Sigmoid colon (tissue), 7 donors: ENCODE results near the gene BCAS4. TPM values are rescaled to one million over a fixed set of nuclear protein-coding genes. Genes with fewer than 3 reads are reported as not detected.

Experiments used
- DNase-seq: peaks from one replicate; pipeline ENCODE4 v3.0.0-alpha.2; 2019
- H3K27ac ChIP-seq, 4 donors: fragments of 200-600 bp; sonication (generic); one replicate each; pipeline ENCODE4 v1.5.1; 2016 to 2019; ENCODE audit warnings: mild to moderate bottlenecking in 1 of 4
- H3K27me3 ChIP-seq, 3 donors: fragments of 200-600 bp; sonication (generic); one replicate each; pipeline ENCODE4 v1.5.1; 2019; ENCODE audit warnings: mild to moderate bottlenecking in 1 of 3
- H3K36me3 ChIP-seq, 4 donors: fragments of 200-600 bp; sonication (generic); one replicate each; pipeline ENCODE4 v1.5.1; 2016 to 2019
- H3K4me1 ChIP-seq, 4 donors: fragments of 200-600 bp; sonication (generic); one replicate each; pipeline ENCODE4 v1.5.1; 2017 to 2019
- H3K4me3 ChIP-seq, 4 donors: fragments of 200-600 bp; sonication (generic); one replicate each; pipeline ENCODE4 v1.5.1; 2017 to 2019; ENCODE audit warnings: mild to moderate bottlenecking in 2 of 4, moderate library complexity in 1 of 4
- H3K9me3 ChIP-seq, 4 donors: fragments of 200-600 bp in 3 of 4; sonication (generic) in 3 of 4; one replicate each; pipeline versions ENCODE4 v1.5.1 to v1.6.1; 2013 to 2019
- CTCF ChIP-seq, 4 experiments: fragments of 450-650 bp in 3 of 4; fragments of 200-600 bp in 1 of 4; IDR thresholded peaks; one replicate each; pipeline ENCODE4 v1.5.1; 2016 to 2019; ENCODE audit warnings: antibody characterized with exemption in 4 of 4, mild to moderate bottlenecking in 3 of 4, moderate library complexity in 2 of 4
- EP300 ChIP-seq, 4 donors: sonication (generic); formaldehyde crosslinking; IDR thresholded peaks; one replicate each; pipeline ENCODE4 v1.6.1; 2017; ENCODE audit warnings: antibody characterized with exemption in 4 of 4
- POLR2A ChIP-seq, 2 donors: fragments of 450-650 bp; IDR thresholded peaks; one replicate each; pipeline ENCODE4 v1.6.1; 2016; ENCODE audit warnings: antibody characterized with exemption in 2 of 2, mild to moderate bottlenecking in 2 of 2, moderate library complexity in 2 of 2
- POLR2AphosphoS5 ChIP-seq, 4 donors: sonication (generic); formaldehyde crosslinking; IDR thresholded peaks; one replicate each; pipeline ENCODE4 v1.6.1; 2017; ENCODE audit warnings: antibody characterized with exemption in 4 of 4
- WGBS, 2 donors: extraction: QIAGEN DNeasy Blood & Tissue Kit; methylation state at CpG; one replicate each; pipeline ENCODE4 v1.1.7; 2013; 5-methylcytosine and 5-hydroxymethylcytosine counted together
- intact Hi-C: fragments of 100-400 bp; cut with DNase I; formaldehyde crosslinking; loops from one replicate; pipeline ENCODE4 v1.15.1; 2023
- polyA plus RNA-seq, 3 donors: library from polyadenylated mRNA; stranded (reverse); fragments of 200-250 nt; gene quantifications; one replicate each; pipeline ENCODE4 v1.2.3, GENCODE V29; 2013
- total RNA-seq, 4 donors: library from RNA; depleted of rRNA; stranded (reverse); fragments of >200 nt; gene quantifications; one replicate each; pipeline ENCODE4 v1.1.0, GENCODE V29; 2016
- donor health status: healthy with polysubstance abuse.
- donor health status: Bipolar disorder and iron deficiency.
- donor health status: healthy.

Gene BCAS4
- 1 to 10 TPM; 2.1 to 5.3 (median 4.4) TPM for total RNA-seq
- 10 to 100 TPM in 1 of 3 donors, under 1 TPM in 2; 0.46 to 10.1 (median 0.60) TPM for polyA plus RNA-seq

- peak; percentile 83 for DNase-seq
- WGBS, 2 donors = 0% methylated on average over 92 of the region's 92 CpGs
These were observed at the start of gene BCAS4 for GRCh38 chr20:50794846-50795634. TSS of gene BCAS4 (plus strand) at chr20:50795061. CDS start at chr20:50795084, 23 bp downstream.

GRCh38 chr20:50745634-50746137 is 49.2 kb upstream of the BCAS4 start:
- Histone ChIP-seq H3K4me1 (peaks cover 0 to 46% (median 35%) of the 10 kb centered on the region in 4 donors), H3K9me3 (no peaks in the 10 kb centered on the region), H3K36me3 (no peaks in the 10 kb centered on the region), H3K4me3 (no peak overlapping the region), H3K27me3 (no peaks in the 10 kb centered on the region), H3K27ac (peak overlapping the region; percentile 25 to 87 (median 81))
- DNase-seq = no peak
- intact Hi-C loops = loop anchor here (2.0 to 10.0 kb wide), 3 partner anchors 15 to 261 kb away; partner anchors contain the start of gene PARD6B
- 12 to 62% methylated on average over 2 of the region's 2 CpGs for WGBS, 2 donors
- no peak for TF ChIP-seq POLR2A (IDR thresholded peaks at IDR 0.05)
- no peak for TF ChIP-seq POLR2AphosphoS5 (IDR thresholded peaks at IDR 0.05)
- TF ChIP-seq CTCF (IDR thresholded peaks at IDR 0.05) = no peak
- no peak for TF ChIP-seq EP300 (IDR thresholded peaks at IDR 0.05)

More at GRCh38 chr20:50794846-50795634, at the start of gene BCAS4:
- H3K4me1 ChIP-seq = peaks cover 0 to 54% (median 44%) of the 10 kb centered on the region in 4 donors
- peak within 1 kb of the TSS; percentile 74 to 81 (median 79) for H3K27ac ChIP-seq
- intact Hi-C loops = loop anchor here (1.0 to 10.0 kb wide), 2 partner anchors 136 to 510 kb away; partner anchors contain the start of gene ADNP
- H3K9me3 ChIP-seq = no peaks in the 10 kb centered on the region
- peak within 1 kb of the TSS; percentile 72 to 93 (median 80) for H3K4me3 ChIP-seq
- no peaks in the 10 kb centered on the region for H3K36me3 ChIP-seq
- no peaks in the 10 kb centered on the region for H3K27me3 ChIP-seq
- no peak for TF ChIP-seq POLR2AphosphoS5 (IDR thresholded peaks at IDR 0.05)
- no peak for TF ChIP-seq POLR2A (IDR thresholded peaks at IDR 0.05)
- peak in 2 of 4 experiments; percentile 23 to 84 for TF ChIP-seq CTCF (IDR thresholded peaks at IDR 0.05)
- no peak for TF ChIP-seq EP300 (IDR thresholded peaks at IDR 0.05)

- WGBS, 2 donors = 12 to 69% methylated on average over 3 of the region's 3 CpGs
- Histone ChIP-seq H3K9me3 (no peaks in the 10 kb centered on the region), H3K27ac (peak overlapping the region; percentile 25 to 87 (median 81)), H3K4me1 (peaks cover 0 to 46% (median 35%) of the 10 kb centered on the region in 4 donors), H3K4me3 (no peak overlapping the region), H3K27me3 (no peaks in the 10 kb centered on the region), H3K36me3 (no peaks in the 10 kb centered on the region)
- no peak for TF ChIP-seq POLR2A (IDR thresholded peaks at IDR 0.05)
- no peak for TF ChIP-seq EP300 (IDR thresholded peaks at IDR 0.05)
- no peak for TF ChIP-seq POLR2AphosphoS5 (IDR thresholded peaks at IDR 0.05)
- TF ChIP-seq CTCF (IDR thresholded peaks at IDR 0.05) = no peak
- no peak for DNase-seq
- intact Hi-C loops = loop anchor here (10.0 kb wide), 1 partner anchor 262 kb away; no protein-coding TSS in a partner anchor
These were observed 48.5 kb upstream of the BCAS4 start for GRCh38 chr20:50746138-50746940.

GRCh38 chr20:50747275-50747674 is 47.6 kb upstream of the BCAS4 start:
- no peaks in the 10 kb centered on the region for H3K27me3 ChIP-seq
- intact Hi-C loops = loop anchor here (10.0 kb wide), 1 partner anchor 262 kb away; no protein-coding TSS in a partner anchor
- 82 to 88% methylated on average over 2 of the region's 2 CpGs for whole genome bisulfite sequencing, 2 donors
- H3K4me1 ChIP-seq = peaks cover 0 to 46% (median 35%) of the 10 kb centered on the region in 4 donors
- no peaks in the 10 kb centered on the region for H3K9me3 ChIP-seq
- TF ChIP-seq POLR2AphosphoS5 (IDR thresholded peaks at IDR 0.05) (no peak), CTCF (IDR thresholded peaks at IDR 0.05) (no peak), EP300 (IDR thresholded peaks at IDR 0.05) (no peak), POLR2A (IDR thresholded peaks at IDR 0.05) (no peak)
- no peak for DNase-seq
- H3K36me3 ChIP-seq = no peaks in the 10 kb centered on the region
- H3K27ac ChIP-seq = no peak overlapping the region
- H3K4me3 ChIP-seq = no peak overlapping the region
